NT2/D1 (cell line): ENCODE results near the gene STARD9.

Source experiments
- YY1 ChIP-seq: IDR thresholded peaks from 2 replicates; pipeline ENCODE4 v1.6.1; 2011; ENCODE audit not compliant: insufficient read length, insufficient read depth
- ZNF274 ChIP-seq: IDR thresholded peaks from 2 replicates; pipeline ENCODE4 v1.6.1; 2011; ENCODE audit warnings: mild to moderate bottlenecking, low read depth, low read length

GRCh38 chr15:42611532-42611931, 36.1 kb downstream of the STARD9 start:
- TF ChIP-seq ZNF274 (no peak), YY1 (no peak)
